DOHH2 (cell line): Measurements from ENCODE around the gene DEPDC1B.
"Not testable (repeated sequence)": the region's sequence is repeated elsewhere in the genome, so short reads cannot be mapped to it uniquely, and the experiment has no call there.

ENCODE experiments used
- EZH2phosphoT487 ChIP-seq: fragments of 200-600 bp; sonication (generic); IDR thresholded peaks from 2 replicates; pipeline ENCODE4 v1.6.1; 2017; ENCODE audit warnings: borderline replicate concordance, mild to moderate bottlenecking, antibody characterized with exemption, low read length, moderate library complexity, mixed read lengths
- TF ChIP-seq, protein P1 (sequence below): fragments of 200-600 bp; sonication (generic); IDR thresholded peaks from one replicate; pipeline ENCODE4 v1.5.1; 2014; ENCODE audit warnings: antibody characterized with exemption, mild to moderate bottlenecking, low read depth, low read length; ENCODE audit not compliant: poor library complexity, severe bottlenecking

DNA sequence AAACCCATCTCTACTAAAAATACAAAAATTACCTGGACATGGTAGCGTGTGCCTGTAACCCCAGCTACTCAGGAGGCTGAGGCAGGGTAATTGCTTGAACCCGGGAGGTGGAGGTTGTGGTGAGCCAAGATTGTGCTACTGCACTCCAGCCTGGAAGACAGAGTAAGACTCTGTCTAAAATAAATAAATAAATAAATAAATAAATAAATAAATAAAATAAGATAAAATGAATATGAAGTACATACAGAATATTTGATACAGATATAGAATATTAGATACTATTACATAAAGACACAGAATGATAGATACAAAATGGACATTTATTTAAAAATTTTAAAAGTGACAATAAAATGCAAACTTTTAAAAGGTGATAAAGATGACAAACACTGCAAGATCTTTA, 146.7 kb downstream of the DEPDC1B start:
- TF ChIP-seq, protein P1, sequence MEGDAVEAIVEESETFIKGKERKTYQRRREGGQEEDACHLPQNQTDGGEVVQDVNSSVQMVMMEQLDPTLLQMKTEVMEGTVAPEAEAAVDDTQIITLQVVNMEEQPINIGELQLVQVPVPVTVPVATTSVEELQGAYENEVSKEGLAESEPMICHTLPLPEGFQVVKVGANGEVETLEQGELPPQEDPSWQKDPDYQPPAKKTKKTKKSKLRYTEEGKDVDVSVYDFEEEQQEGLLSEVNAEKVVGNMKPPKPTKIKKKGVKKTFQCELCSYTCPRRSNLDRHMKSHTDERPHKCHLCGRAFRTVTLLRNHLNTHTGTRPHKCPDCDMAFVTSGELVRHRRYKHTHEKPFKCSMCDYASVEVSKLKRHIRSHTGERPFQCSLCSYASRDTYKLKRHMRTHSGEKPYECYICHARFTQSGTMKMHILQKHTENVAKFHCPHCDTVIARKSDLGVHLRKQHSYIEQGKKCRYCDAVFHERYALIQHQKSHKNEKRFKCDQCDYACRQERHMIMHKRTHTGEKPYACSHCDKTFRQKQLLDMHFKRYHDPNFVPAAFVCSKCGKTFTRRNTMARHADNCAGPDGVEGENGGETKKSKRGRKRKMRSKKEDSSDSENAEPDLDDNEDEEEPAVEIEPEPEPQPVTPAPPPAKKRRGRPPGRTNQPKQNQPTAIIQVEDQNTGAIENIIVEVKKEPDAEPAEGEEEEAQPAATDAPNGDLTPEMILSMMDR = not testable (repeated sequence)
- TF ChIP-seq EZH2phosphoT487 = not testable (repeated sequence)
